ENCODE results near the gene LEMD2.

GRCh38 chr6:33721508-33721907, 67.4 kb downstream of the LEMD2 start:
- no peak for TF ChIP-seq CTCF (IDR thresholded peaks at IDR 0.05)
- TF ChIP-seq POLR2A (IDR thresholded peaks at IDR 0.05): no peak
